ENCODE results near the gene SLC30A4. TPM values are rescaled to one million over a fixed set of nuclear protein-coding genes. Genes with fewer than 3 reads are reported as not detected.

The SLC30A4 gene, protein sequence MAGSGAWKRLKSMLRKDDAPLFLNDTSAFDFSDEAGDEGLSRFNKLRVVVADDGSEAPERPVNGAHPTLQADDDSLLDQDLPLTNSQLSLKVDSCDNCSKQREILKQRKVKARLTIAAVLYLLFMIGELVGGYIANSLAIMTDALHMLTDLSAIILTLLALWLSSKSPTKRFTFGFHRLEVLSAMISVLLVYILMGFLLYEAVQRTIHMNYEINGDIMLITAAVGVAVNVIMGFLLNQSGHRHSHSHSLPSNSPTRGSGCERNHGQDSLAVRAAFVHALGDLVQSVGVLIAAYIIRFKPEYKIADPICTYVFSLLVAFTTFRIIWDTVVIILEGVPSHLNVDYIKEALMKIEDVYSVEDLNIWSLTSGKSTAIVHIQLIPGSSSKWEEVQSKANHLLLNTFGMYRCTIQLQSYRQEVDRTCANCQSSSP
- total RNA-seq (2014; rRNA removed; shearing (Covaris generic)): 3.3 and 5.0 TPM in 2 replicates

DNA sequence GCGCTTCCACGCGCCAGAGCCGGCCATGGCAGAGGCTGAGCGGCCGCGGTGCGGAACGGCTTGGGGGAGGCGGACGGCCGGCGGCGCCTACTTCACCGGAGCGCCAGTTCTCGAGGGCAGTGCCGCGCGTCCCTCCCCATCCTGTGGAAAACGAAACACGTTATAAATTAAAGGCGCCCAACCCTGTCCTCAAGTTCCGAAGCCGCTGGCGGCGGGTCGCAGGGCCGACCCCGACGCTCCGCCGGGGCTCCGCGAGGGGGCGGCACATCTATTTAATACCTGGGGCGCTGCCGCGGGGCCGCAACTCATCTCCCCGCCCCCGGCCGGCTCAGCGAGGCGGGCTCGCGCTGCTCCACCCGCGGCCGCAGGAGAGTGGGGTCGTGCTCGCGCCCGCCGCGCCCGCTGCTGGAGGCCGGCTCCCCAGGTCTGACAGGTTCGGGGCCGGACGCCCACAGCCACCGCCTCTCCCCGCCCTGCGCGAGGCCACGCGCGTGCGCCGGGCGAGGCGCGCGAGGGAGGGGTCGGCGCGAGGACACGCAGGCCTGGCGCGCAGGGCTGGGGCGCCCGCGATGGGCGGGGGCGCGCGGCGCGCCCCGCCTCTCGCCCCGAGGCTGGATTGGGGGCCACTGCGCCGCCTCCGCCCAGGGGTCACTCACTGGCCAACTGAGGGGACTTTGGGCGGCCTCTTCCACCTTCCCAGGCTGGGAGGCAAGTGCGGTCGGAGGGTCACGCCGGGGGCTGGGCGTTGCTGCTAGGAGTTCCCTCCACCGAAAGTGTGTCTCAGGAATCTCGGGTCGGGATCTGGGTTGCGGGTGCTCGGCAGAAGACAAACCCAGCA lies at the start of gene SLC30A4:
Gene SLC30A4 (minus strand): TSS at position 428 of the 838 bp plus-strand sequence. CDS start 401 bp downstream, at position 27.
- peak; percentile 67 for DNase-seq (ENCODE audit: low read depth)

DNA sequence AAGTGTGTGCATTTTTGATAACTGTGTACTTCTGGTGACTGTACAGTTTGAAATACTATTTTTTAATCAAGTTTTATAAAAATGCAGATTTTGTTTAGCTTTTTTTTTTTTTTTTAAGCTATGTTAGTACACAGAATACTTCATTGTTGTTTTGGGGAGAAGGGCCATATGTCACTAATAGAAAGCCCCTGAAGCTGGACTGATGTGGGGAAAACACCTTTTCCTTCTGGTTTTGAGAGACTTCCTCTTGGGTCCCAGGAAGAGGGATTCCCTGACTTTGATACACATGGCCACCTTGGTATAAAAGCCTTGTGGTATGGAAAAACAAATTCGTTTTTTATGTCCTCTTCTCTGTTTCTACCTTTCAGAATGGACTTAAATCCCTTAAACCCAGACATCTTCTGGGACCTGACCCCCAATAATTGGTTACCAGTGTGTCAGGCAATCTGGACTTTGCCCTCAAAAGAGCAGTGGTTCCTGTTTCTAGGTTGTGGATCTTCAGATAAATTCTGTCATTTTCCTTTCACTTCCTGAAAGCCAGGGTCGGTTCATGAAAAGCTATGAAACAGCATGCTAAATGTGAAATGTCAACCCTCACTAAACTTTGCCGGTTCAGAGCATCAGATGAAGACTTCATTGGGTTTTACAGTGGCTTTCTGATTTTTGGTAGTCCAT lies 33.5 kb upstream of the SLC30A4 start:
- DNase-seq (ENCODE audit: low read depth): no peak

DNA sequence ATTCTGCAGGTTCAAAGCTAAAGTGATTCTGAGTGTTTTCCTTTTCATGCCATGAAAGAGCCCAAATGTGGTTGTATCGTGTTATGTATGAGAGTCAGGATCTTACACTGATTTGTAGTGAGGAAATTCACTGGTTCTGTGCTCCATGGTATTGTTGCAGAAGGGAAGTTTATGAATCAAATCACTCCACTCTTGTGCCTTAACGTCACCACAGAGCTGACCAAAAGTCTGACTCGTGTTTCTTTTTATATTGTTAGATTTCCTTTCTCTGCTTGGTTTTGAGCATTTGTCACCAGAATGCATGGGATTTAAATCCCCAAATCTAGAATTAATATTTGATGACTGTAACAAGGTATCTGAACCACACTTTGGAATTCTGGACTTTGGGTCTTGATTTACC lies 29.1 kb upstream of the SLC30A4 start:
- DNase-seq (ENCODE audit: low read depth): no peak

DNA sequence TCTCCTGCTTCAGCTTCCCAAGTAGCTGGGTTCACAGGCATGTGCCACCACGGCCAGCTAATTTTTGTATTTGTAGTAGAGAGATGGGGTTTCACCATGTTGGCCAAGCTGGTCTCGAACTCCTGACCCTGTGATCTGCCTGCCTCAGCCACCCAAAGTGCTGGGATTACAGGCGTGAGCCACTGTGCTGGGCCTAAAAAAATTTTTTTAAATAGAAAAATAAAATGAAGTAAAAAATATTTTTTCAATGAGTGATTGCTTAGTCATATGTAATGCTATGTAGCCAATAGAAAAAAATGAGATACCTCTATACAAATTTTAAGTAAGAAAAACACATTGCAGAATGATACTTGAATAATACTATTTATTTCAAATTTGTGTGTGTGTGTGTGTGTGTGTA lies 27.9 kb upstream of the SLC30A4 start:
- DNase-seq (ENCODE audit: low read depth): no peak

DNA sequence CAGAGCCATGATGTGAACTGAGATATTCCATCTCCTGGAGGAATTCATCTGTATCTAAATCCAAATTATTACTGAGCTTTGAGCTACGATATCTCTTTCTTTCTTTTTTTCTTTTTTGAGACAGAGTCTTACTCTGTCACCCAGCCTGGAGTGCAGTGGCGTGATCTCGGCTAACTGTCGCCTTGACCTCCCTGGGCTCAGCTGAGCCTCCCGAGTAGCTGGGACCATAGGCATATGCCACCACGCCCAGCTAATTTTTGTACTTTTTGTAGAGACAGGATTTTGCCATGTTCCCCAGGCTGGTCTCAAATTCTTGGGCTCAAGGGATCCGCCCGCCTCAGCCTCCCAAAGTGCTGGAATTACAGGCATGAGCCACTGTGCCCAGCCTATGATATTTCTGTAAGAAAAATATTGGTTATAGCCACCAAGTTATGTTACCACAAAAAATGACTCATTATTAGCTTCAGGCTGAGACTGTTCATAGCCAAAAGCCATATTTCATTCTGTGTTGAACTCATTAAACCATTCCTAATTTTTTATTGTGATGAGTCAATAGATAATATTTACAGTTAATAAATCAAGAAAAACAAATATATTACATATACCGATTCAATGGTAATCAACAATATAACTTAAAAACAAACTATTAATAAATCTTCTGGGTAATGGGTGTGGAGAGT lies 27.1 kb upstream of the SLC30A4 start:
- peak; percentile 58 for DNase-seq (ENCODE audit: low read depth)

DNA sequence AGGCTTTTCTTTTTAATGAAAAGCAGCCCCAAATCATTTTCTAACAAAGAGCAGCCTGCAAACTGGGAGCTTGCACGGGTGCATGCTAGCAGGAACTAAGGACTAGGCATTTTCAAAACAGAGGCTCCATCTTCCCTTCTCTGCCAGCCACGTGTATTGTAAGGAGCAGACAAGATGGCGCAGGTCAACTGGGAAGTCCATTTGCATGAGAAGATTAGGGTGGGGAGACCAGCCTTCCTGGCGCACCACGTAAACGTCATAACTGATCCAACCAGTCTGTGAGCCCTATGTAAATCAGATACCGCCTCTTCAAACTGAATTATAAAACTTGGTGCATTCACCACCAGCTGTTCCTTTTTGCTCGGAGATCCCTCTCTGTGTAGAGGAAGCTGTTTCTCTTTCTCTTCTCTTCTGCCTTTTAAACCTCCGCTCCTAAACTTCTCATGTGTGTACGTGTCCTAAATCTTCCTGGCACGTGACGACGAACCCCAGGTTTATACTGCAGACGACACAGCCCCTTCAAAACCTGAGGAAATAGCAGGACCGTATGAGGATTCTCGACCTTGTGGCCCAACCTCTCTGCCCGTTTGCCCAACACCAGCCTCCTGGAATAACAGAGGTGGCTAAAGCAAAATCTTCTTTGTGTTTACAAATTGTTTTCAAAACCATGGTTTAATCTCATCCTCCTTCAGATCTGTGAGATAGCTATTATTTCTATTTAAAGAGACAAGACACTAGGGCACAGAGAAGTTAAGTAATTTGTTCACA lies 26.4 kb upstream of the SLC30A4 start:
- DNase-seq (ENCODE audit: low read depth): no peak

DNA sequence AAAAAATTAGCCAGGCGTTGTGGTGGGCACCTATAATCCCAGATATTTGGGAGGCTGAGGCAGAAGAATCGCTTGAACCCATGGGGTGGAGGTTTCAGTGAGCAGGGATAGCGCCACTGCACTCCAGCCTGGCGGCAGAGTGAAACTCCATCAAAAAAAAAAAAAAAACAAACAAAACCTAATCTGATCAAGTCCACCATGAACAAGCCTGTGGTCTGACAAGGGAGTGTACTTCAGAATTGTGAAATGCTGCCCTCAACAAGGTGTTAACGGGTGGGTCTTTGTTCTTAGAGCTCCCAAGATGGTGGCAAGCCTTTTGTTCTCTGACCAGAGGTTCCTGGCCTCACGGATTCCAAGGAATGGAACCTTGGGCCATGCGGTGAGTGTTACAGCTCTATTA lies 24.2 kb upstream of the SLC30A4 start:
- DNase-seq (ENCODE audit: low read depth): no peak

DNA sequence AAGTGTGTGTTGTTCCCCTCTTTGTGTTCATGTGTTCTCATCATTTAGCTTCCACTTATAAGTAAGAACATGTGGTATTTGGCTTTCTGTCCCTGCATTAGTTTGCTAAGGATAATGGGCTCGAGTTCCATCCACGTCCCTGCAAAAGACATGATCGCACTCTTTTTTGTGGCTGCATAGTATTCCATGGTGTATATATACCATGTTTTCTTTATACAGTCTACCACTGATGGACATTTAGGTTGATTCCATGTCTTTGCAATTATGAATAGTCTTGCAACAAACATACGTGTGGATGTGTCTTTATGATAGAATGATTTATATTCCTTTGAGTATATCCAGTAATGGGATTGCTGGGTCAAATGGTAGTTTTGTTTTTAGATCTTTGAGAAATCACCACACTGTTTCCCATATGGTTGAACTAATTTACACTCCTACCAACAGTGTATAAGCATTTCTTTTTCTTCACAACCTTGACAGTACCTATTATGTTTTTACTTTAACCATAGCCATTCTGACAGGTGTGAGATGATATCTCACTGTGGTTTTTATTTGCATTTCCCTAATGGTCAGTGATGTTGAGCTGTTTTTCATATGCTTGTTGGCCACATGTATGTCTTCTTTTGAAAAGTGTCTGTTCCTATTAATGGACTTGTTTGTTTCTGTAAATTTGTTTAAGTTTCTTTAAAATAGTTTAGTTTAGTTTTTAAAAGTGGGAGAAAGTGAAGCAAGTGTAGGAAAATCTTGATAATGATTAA lies 21.9 kb upstream of the SLC30A4 start:
- no peak for DNase-seq (ENCODE audit: low read depth)

DNA sequence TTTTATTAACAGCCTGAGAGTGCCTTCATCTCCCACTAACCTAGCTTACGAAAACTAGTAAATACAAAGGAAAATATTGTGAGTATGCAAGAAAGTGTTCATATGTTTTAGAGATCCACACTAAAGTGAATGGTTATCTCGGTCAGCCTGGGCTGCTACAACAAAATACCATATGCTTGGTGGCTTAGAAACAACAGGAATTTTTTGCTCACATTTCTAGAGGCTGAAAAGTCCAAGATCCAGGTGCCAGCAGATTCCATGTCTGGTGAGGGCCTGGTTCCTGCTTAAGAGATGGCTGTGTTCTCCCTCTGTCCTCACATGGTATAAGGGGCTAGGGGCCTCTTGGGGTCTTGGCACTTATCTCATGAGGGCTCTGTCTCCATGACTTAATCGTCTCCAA lies 20.5 kb upstream of the SLC30A4 start:
- DNase-seq (ENCODE audit: low read depth): no peak

DNA sequence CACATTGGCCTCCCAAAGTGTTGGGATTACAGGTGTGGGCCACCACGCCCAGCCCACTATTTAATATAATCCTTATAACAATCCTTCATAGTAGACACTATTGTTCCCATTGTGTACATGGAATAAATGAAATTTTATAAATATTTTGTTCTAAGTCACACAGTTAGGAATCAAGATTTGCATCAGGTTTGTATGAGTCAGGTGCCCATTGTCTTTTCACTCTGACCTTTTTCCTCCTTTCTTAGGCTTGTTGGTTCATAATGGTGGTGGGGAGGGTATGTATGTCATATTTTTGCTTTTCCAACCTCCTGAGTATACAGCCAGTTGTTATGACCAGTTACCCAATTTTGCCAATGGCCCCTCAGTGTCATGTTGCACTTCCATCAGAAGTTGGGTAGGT lies 18.0 kb upstream of the SLC30A4 start:
- no peak for DNase-seq (ENCODE audit: low read depth)

DNA sequence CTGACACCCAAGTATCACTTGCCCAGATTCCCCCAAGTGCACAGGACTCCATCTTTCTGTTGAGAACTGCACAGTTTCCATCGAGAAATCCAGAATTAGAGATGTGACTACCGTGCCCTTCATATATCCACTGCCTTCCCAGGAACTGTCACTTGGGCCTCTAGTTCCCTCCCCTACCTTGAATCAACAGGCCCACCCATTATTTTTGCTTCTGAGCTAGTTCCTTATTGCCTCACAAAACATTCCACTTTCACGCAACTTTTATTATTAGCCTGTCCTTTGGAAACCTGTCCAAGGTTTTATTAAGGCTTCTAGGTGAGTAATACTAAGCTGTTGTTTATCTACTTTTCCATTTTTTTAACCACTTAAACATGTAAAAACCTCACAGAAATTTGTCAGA lies 17.1 kb upstream of the SLC30A4 start:
- no peak for DNase-seq (ENCODE audit: low read depth)

DNA sequence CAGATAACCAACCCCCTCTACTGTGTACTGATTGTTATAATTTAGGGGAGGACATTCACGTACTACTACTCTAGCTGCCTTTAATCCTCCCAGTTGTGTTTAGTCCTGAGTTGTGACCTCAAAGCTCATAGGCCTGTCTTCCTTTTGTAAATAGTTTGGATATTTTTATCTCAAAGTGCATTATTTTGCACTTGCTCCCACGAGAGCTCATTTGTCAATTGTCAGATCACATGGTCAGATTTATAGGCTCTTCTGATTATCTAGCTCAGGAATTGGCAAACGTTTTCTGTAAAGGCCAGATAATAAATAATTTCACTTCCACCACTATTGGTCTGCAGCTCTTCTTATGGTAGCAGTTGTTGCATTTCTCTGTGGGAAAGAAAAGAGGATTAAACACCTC lies 14.4 kb upstream of the SLC30A4 start:
- DNase-seq (ENCODE audit: low read depth): no peak

DNA sequence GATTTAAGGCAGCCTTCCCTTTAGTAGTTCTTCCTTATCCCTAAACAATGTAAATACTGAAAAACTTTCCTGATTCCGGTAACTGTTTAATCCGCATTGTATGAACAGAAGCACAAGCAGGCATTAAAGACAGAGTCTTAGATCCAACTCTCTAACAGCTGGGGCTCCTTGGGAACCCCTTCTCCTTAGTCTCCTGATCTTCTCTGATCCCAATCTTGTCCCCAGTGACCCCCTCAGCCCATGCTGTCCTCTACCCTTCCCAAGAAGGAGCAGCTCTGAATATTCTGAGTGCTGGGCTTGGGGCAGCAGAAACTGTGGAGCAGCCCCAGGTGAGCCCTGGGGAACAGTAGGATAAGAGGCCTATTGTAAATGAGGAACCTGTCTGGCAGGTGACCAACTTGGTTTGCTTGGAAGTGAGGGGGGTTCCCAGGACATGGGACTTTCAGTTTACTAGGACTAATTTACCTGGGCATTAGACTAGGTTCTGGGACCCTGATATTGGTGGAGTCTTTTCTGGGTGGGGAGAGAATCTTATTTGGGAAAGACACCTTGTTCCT lies 13.0 kb upstream of the SLC30A4 start:
- no peak for DNase-seq (ENCODE audit: low read depth)

DNA sequence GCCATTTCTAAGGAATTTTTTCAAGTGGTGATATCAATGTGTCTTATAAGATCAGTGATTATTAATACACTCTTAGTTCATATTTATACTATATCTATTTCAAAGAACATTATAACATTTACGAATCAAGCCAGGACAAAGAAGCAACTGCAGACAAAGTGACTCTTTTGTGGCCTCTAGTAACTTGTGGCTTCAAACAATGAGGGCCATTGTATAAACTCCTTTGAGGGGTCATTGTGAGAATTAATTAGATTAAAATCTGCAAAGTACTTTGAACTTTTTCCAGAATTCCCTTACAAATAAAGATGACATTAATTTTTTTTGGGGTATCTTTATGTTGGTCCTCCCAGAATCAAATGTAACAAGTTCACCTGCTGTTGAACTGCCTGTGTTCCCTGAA lies 12.3 kb upstream of the SLC30A4 start:
- no peak for DNase-seq (ENCODE audit: low read depth)

DNA sequence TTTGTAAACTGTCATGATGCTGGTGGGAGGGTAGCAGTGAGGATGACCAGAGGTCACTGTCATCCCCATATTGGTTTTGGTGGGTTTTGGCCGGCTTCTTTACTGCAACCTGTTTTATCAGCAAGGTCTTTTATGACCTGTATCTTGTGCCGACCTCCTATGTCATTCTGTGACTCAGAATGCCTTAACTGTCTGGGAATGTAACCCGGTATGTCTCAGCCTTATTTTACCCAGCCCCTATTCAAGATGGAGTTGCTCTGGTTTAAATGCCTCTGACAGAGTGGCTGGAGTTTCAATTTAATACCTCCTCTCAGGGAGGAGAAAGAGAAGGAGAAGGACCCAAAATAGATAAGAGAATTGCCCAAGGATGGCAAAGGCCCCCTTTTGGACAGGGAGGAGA lies 10.3 kb upstream of the SLC30A4 start:
- DNase-seq (ENCODE audit: low read depth): peak; percentile 45

DNA sequence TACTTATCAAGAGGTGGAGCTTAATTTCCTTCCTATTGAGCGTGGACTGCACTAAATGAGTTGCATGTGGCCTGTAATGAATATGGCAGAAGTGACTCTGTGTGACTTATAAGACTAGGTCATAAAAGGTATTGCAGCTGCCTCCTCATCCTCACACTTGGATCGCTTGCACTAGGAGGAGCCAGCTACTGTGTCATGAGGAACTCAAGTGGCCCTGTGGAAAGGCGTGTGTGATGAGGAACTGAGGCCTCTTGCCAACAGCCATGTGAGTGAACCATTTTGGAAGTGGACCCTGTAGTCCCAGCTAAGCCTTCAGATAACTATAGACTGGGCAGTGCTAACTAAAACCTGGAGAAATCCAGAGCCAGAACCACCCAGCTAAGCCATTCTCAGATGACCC lies 7.1 kb upstream of the SLC30A4 start:
- no peak for DNase-seq (ENCODE audit: low read depth)

DNA sequence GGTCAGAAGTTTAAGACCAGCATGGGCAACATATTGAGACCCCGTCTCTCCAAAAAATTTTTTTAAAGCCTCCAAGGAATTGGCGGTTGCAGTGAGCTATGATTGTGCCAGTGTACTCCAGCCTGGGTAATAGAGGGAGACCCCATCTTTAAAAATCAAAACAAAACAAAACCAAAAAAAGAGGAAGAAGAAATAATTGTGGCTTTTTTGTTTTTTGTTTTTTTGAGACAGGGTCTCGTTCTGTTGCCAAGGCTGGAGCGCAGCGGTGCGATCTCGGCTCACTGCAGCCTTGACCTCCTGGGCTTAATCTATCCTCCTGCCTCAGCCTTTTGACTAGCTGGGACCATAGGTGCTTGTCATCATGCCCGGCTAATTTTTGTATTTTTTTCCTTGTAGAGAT lies 4.5 kb upstream of the SLC30A4 start:
- no peak for DNase-seq (ENCODE audit: low read depth)

DNA sequence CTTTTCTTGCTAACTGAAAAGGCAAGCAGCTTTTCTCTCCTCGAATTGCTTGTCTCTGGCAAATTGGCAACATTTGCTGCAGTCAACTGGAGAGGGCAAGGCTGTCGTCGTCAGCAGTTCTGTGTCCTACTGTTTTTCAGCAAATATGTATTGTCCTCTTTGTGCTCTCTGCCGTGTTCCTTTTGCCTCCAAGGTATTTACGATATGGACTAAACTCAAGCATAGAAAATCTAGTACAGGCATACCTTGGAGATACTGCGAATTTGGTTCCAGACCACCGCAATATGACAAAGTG lies 558 bp upstream of the SLC30A4 start:
- no peak for DNase-seq (ENCODE audit: low read depth)

DNA sequence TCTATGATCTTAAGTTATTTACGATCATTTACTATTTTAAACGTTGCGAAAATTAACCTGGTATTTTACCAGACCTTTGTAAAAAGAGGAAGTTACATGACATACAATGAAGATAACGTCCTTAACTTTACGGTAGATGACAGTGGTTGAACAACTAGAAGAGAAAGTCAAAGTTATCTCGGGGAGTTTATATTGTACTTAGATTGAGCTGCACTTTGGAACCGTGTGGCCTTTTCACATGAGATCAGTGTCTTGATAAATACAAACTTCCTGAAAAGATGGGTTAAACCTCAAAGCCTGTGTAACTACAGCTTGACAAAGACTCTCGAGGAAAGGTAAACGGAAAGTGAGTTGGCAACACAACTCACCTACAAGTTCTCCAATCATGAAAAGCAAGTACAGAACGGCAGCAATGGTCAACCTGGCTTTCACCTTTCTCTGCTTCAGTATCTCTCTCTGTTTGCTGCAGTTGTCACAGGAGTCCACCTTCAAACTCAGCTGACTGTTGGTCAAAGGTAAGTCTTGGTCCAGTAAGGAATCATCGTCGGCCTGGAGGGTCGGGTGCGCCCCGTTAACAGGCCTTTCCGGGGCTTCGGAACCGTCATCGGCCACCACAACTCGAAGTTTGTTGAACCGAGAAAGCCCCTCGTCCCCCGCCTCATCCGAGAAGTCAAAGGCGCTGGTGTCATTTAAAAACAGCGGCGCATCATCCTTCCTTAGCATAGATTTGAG lies 793 bp downstream of the SLC30A4 start:
- peak; percentile 19 for DNase-seq (ENCODE audit: low read depth)

Measured in M059J (cell line).